Panc1 (cell line): ENCODE results near the gene SFRP5. TPM values are rescaled to one million over a fixed set of nuclear protein-coding genes. Genes with fewer than 3 reads are reported as not detected.

ENCODE experiments used
- ATAC-seq: fragments of 200-7000 bp; cut with Tn5 transposase; 2 replicates; pipeline ENCODE4 v1.9.1; 2020; ENCODE audit warnings: mild to moderate bottlenecking, moderate library complexity
- BruUV-seq: library from RNA; stranded (reverse); fragments of 400-500 nt; replicated peaks from 2 replicates; lab custom pipeline; 2021; lab: Mats Ljungman, UMichigan
- CTCF ChIA-PET: fragments of 300-600 bp; sonication (Branson Sonifier 250); formaldehyde crosslinking; loops from one replicate; lab custom pipeline; 2022; ENCODE audit warnings: antibody characterized with exemption; lab: Charles Lee
- POLR2A ChIA-PET: fragments of 300-600 bp; sonication (Branson Sonifier 250); formaldehyde crosslinking; loops from one replicate; lab custom pipeline; 2022; ENCODE audit warnings: antibody characterized with exemption; lab: Charles Lee
- DNase-seq: peaks from one replicate; pipeline ENCODE4 v3.0.0-alpha.2; 2010; ENCODE audit warnings: low read depth, low spot score
- H3K27ac ChIP-seq: 2 replicates; pipeline ENCODE4 v1.5.1; 2011; ENCODE audit warnings: mild to moderate bottlenecking, low read length, inconsistent platforms
- H3K27me3 ChIP-seq: fragments of 200-500 bp; sonication (Bioruptor generic); 2 replicates; pipeline ENCODE4 v1.6.0; 2014; ENCODE audit warnings: low read length, inconsistent platforms; ENCODE audit not compliant: control insufficient read depth, insufficient read depth
- H3K36me3 ChIP-seq: fragments of 200-500 bp; sonication (Bioruptor generic); 2 replicates; pipeline ENCODE4 v1.5.1; 2014; ENCODE audit warnings: inconsistent platforms, mild to moderate bottlenecking, low read length, moderate library complexity; ENCODE audit not compliant: control insufficient read depth, insufficient read depth
- H3K4me1 ChIP-seq: 2 replicates; pipeline ENCODE4 v1.5.1; 2011; ENCODE audit warnings: inconsistent platforms, mild to moderate bottlenecking, low read length, moderate library complexity; ENCODE audit not compliant: control insufficient read depth, insufficient read depth
- H3K4me3 ChIP-seq, 2 experiments: 2 replicates each; pipeline ENCODE4 v1.5.1; 2011 to 2012; ENCODE audit warnings: low read depth in 2 of 2, low read length in 2 of 2, mild to moderate bottlenecking in 2 of 2, inconsistent platforms in 1 of 2, moderate library complexity in 1 of 2
- H3K9me3 ChIP-seq: fragments of 200-500 bp; sonication (Bioruptor generic); 2 replicates; pipeline ENCODE4 v1.5.1; 2014; ENCODE audit warnings: low read depth, mild to moderate bottlenecking, inconsistent platforms, low read length, moderate library complexity; ENCODE audit not compliant: control insufficient read depth, insufficient read depth
- CTCF ChIP-seq: fragments of 450-650 bp; IDR thresholded peaks from 2 replicates; pipeline ENCODE4 v1.5.1; 2017; ENCODE audit warnings: mild to moderate bottlenecking
- POLR2AphosphoS5 ChIP-seq: IDR thresholded peaks from 2 replicates; pipeline ENCODE4 v1.6.1; 2012; ENCODE audit warnings: mild to moderate bottlenecking, low read depth, low read length, moderate library complexity
- REST ChIP-seq, 2 experiments: IDR thresholded peaks; 2 replicates each; pipeline ENCODE4 v1.6.1; 2011 to 2012; ENCODE audit warnings: low read depth in 2 of 2, control low read depth in 1 of 2, low read length in 1 of 2, mild to moderate bottlenecking in 1 of 2, moderate library complexity in 1 of 2; ENCODE audit not compliant: insufficient read depth in 1 of 2
- SIN3A ChIP-seq: IDR thresholded peaks from 2 replicates; pipeline ENCODE4 v1.6.1; 2012; ENCODE audit warnings: low read depth, mild to moderate bottlenecking, low read length, moderate library complexity, borderline replicate concordance; ENCODE audit not compliant: insufficient read depth
- TCF7L2 ChIP-seq: IDR thresholded peaks from 2 replicates; pipeline ENCODE4 v1.6.1; 2011; ENCODE audit warnings: mild to moderate bottlenecking, low read depth, low read length, inconsistent platforms
- in situ Hi-C: cut with HindIII; loops from 2 replicates; pipeline ENCODE4 v1.10.0; 2016; ENCODE audit warnings: low sequenced_read_pairs, low pct_unique_long_range_greater_than_20kb
- intact Hi-C: fragments of 100-400 bp; cut with micrococcal nuclease; formaldehyde crosslinking; loops from one replicate; pipeline ENCODE4 v1.10.0; 2022; ENCODE audit not compliant: unreplicated experiment
- total RNA-seq: library from RNA; stranded (reverse); gene quantifications from one replicate; pipeline ENCODE4 v1.2.1, GENCODE V29; 2021; ENCODE audit not compliant: unreplicated experiment

Gene SFRP5
- total RNA-seq, 1 experiment from 2014 or later, result 0.64 TPM

GRCh38 chr10:97752956-97753355 lies 18.8 kb downstream of the SFRP5 start:
- no peak overlapping the region for H3K27ac ChIP-seq
- intact Hi-C loops, result no loop called here
- ChIA-PET CTCF (interaction anchor here (0.6 kb wide), 1 partner anchor 25 kb away, joined by 6 read pairs; no protein-coding TSS in a partner anchor), POLR2A (no interaction called here)
- H3K27me3 ChIP-seq, result no peaks in the 10 kb centered on the region
- DNase-seq (no peak), ATAC-seq (no peak)
- H3K9me3 ChIP-seq, result no peaks in the 10 kb centered on the region
- in situ Hi-C loops, result no loop called here
- H3K4me3 ChIP-seq, result no peak overlapping the region
- peaks cover 21% of the 10 kb centered on the region for H3K36me3 ChIP-seq
- H3K4me1 ChIP-seq, result no peaks in the 10 kb centered on the region
- no peak for TF ChIP-seq TCF7L2
- BruUV-seq, result no TSS peak

GRCh38 chr10:97748116-97748515 lies 23.7 kb downstream of the SFRP5 start:
- H3K9me3 ChIP-seq, result no peaks in the 10 kb centered on the region
- DNase-seq, result no peak
- no peak overlapping the region for H3K4me3 ChIP-seq
- no peaks in the 10 kb centered on the region for H3K4me1 ChIP-seq
- in situ Hi-C loops, result no loop called here
- no TSS peak for BruUV-seq
- no peaks in the 10 kb centered on the region for H3K27me3 ChIP-seq
- no peak for TF ChIP-seq TCF7L2
- no peak for TF ChIP-seq POLR2AphosphoS5
- no peak for TF ChIP-seq REST (IDR thresholded peaks at IDR 0.05; ENCODE audit: insufficient read depth in 1 of 2, low read depth in 2 of 2, low read length in 1 of 2)
- no peak for TF ChIP-seq CTCF
- no peak for TF ChIP-seq SIN3A
- ChIA-PET CTCF (no interaction called here), POLR2A (no interaction called here)
- H3K36me3 ChIP-seq, result peaks cover 32% of the 10 kb centered on the region
- ATAC-seq, result no peak
- no peak overlapping the region for H3K27ac ChIP-seq
- intact Hi-C loops, result no loop called here

DNA sequence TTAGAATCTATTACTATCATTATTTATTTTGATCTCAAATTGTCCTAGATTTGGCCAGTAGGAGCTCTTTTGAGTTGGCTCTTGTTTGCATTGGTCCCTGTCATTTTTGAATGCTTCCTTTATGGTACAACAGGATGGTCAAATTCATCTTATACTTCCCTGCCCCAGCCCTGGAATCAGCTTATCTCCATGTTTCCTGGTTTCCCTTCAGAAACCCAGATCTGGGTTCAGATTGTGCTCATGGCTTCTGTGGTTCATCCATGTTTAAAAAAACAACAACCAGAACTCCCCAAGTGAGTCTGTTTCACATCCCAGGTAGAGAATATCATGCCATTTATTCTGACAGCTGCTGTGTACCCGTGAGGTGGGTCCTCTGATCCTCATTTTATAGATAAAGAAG lies 24.2 kb downstream of the SFRP5 start:
- TF ChIP-seq SIN3A, result no peak
- TF ChIP-seq TCF7L2, result no peak
- TF ChIP-seq POLR2AphosphoS5, result no peak
- TF ChIP-seq CTCF, result no peak
- TF ChIP-seq REST (IDR thresholded peaks at IDR 0.05; ENCODE audit: insufficient read depth in 1 of 2, low read depth in 2 of 2, low read length in 1 of 2), result no peak
- H3K36me3 ChIP-seq, result peaks cover 32% of the 10 kb centered on the region
- H3K4me3 ChIP-seq, result no peak overlapping the region
- ChIA-PET POLR2A (no interaction called here), CTCF (no interaction called here)
- no peaks in the 10 kb centered on the region for H3K4me1 ChIP-seq
- in situ Hi-C loops (no loop called here), intact Hi-C loops (no loop called here)
- no peaks in the 10 kb centered on the region for H3K27me3 ChIP-seq
- no TSS peak for BruUV-seq
- no peaks in the 10 kb centered on the region for H3K9me3 ChIP-seq
- DNase-seq, result no peak
- no peak overlapping the region for H3K27ac ChIP-seq
- ATAC-seq, result no peak
